HFF-Myc (cell line): ENCODE results near the gene KIF1B.

Source experiments
- DNase-seq: peaks from one replicate; pipeline ENCODE4 v3.0.0-alpha.2; 2011; ENCODE audit warnings: low read depth; ENCODE audit errors: extremely low read depth
- H3K4me3 ChIP-seq: replicated peaks from 2 replicates; pipeline ENCODE4 v1.5.1; 2011; ENCODE audit warnings: low read depth, mild to moderate bottlenecking, control low read depth, low read length
- TF ChIP-seq, protein P1 (sequence below): IDR thresholded peaks from 2 replicates; pipeline ENCODE4 v1.5.1; 2012; ENCODE audit warnings: mild to moderate bottlenecking, low read depth, low read length, control low read depth; ENCODE audit errors: missing control alignments

KIF1B gene

DNA sequence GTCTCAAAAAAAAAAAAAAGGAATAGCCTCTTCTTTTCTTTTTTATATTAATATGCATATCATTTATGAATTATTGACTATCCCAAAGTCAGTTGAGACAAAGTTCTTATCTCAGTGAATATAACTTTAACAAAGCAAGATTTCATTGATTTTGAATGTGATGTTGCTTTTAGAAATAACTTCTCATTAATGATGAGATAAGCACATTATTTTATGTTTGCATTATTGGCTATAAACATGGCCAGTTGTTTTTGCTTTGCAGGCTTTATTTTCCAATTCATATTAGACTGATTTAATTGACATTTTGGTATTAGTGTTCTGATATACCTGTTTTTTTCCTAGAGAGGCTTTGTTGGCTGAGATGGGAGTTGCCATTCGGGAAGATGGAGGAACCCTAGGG lies 81.3 kb downstream of the KIF1B start:
- H3K4me3 ChIP-seq: no peak overlapping the region
- TF ChIP-seq, protein P1, sequence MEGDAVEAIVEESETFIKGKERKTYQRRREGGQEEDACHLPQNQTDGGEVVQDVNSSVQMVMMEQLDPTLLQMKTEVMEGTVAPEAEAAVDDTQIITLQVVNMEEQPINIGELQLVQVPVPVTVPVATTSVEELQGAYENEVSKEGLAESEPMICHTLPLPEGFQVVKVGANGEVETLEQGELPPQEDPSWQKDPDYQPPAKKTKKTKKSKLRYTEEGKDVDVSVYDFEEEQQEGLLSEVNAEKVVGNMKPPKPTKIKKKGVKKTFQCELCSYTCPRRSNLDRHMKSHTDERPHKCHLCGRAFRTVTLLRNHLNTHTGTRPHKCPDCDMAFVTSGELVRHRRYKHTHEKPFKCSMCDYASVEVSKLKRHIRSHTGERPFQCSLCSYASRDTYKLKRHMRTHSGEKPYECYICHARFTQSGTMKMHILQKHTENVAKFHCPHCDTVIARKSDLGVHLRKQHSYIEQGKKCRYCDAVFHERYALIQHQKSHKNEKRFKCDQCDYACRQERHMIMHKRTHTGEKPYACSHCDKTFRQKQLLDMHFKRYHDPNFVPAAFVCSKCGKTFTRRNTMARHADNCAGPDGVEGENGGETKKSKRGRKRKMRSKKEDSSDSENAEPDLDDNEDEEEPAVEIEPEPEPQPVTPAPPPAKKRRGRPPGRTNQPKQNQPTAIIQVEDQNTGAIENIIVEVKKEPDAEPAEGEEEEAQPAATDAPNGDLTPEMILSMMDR: no peak
- no peak for DNase-seq

DNA sequence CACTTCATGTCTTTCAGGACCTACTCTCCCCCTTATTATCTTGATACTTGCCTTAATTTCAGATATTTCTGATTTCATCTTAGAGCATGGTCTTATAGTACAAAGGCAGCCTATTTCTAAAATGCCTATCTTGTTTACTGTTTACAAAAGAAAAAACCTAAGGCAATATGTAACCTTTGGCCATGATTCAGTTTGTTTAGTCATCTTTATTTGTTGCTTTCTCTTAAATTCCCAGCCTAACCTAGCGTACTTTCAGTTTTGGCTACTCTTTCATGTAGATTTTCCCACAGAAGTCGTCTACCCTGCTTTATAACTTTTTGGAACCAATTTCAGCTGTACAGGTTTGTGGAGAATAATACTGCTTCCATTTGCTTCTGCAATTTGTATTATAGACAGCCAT lies 81.8 kb downstream of the KIF1B start:
- TF ChIP-seq, protein P1: no peak
- H3K4me3 ChIP-seq: no peak overlapping the region
- no peak for DNase-seq

DNA sequence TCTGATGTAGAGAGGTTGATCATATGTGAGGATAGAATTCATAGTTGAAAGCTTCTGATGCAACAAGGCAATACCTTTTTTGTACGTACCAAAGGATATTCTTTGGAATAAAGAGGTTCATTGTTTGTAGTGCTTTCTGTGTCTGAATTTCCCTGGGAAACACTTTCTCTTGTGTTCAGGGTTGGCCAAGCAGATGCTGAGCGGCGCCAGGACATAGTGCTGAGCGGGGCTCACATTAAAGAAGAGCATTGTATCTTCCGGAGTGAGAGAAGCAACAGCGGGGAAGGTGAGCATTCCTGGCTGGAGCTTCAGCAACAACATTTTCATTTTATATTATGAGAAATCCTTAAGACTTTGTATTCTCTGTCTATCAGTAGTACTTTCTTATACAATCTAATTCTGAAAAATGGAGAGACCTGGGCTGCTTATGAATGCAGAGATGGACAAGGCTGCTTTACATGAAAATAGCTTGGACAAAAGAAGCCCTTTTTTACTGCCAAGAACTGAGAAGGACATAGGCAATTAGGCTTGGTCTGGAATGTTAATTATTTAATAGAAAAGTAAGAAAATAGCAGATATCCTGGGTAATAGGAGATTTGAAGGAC lies 85.2 kb downstream of the KIF1B start:
- DNase-seq: no peak
- no peak overlapping the region for H3K4me3 ChIP-seq
- TF ChIP-seq, protein P1: no peak

DNA sequence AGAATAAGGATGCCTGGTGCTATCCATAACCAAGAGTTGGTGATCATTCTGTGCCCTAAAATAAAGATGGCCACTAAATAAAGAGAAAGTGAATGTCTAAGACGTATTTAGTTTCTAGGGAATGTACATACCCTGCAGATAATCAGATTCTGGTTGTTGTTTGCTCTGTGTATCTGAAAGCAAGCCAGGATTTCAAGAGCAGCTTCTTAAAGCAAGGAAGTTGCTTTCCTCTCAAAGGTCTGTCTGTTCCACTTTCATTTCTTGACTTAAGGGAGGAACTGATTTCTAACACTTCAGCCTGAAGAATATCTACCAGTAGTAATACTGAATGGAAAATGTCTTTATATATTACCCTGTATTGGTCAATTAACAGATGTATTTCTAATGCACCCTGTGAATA lies 88.8 kb downstream of the KIF1B start:
- TF ChIP-seq, protein P1: no peak
- DNase-seq: no peak
- H3K4me3 ChIP-seq: no peak overlapping the region

DNA sequence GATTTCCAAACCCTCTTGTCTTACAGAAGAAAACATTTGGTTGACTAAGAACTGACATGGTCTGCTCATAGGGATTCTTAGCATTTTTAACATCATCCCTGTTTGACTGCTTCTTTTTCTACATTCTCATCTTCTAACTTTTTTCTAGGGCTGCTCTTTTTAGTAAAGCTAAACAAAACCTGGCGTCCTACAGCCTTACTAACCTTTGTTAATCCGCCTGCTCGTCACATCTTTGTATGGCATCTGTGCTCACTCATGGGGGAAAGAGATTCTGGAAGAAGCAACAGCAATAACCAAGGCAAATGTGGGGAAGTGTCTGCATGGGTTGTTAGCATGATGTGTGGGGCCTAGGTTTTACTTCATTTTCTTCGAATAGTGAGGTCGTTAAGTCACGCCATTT lies 92.0 kb downstream of the KIF1B start:
- DNase-seq: no peak
- TF ChIP-seq, protein P1: no peak
- no peak overlapping the region for H3K4me3 ChIP-seq

DNA sequence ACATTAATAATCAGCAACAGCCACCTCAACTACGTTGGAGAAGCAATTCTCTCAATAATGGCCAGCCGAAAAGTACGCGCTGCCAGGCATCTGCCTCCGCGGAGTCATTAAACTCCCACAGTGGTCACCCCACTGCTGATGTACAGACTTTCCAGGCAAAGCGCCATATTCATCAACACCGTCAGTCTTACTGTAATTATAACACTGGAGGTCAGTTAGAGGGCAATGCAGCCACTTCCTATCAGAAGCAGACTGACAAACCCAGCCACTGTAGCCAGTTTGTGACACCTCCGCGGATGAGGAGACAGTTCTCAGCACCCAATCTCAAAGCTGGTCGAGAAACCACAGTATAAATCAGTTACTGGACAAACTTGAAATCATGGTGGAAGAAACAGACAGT lies 93.9 kb downstream of the KIF1B start:
- DNase-seq: no peak
- TF ChIP-seq, protein P1: no peak
- H3K4me3 ChIP-seq: no peak overlapping the region

DNA sequence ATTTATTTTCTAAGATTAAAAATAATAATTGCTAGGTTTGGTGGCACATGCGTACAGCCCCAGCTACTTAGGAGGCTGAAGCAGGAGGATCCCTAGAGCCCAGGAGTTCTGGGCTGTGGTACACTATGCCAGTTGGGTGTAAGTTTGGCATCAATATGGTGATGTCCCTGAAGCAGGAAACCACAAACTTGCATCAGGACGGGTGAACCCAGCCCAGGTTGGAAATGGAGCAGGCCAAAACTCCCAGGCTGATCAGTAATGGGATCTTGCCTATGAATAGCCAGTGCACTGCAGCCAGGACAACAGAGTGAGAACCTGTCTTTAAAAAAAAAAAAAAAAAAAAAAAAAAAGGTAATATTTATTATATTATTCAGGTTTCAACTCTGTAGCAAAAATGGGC lies 96.1 kb downstream of the KIF1B start:
- TF ChIP-seq, protein P1: no peak
- DNase-seq: no peak

More for the DNA sequence above, 96.1 kb downstream of the KIF1B start:
- H3K4me3 ChIP-seq: no peak overlapping the region
